Stimulated activated CD4-positive, alpha-beta T cell treated with anti-CD3 and anti-CD28 coated beads, Interleukin-1b, Interleukin-23, amount 100 ng/mL, for 24 hours (primary cell): ENCODE measurements around the gene STPG2.

Experiments
- DNase-seq, 4 experiments: peaks; one replicate each; pipeline ENCODE4 v3.0.0-alpha.2; 2020; ENCODE audit warnings: low read depth in 4 of 4, low spot score in 1 of 4

STPG2 gene

DNA sequence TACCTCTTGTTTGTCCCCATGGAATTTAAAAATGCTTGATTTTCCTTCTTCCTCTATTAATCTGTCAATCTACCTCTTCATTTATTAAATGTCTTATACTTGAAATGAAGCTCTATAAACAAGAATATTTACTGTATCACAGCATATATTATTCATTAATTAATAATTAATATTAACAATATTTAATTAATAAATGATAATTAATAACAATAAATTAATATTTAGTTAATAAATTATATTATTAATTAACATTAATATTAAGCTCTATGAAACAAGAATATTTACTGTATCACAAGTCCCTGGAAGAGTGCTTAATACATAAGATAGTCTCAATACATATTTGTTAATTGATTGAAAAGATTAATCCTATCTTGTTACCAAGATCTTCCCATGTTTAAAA is 306.6 kb downstream of the STPG2 start:
- DNase-seq = no peak

DNA sequence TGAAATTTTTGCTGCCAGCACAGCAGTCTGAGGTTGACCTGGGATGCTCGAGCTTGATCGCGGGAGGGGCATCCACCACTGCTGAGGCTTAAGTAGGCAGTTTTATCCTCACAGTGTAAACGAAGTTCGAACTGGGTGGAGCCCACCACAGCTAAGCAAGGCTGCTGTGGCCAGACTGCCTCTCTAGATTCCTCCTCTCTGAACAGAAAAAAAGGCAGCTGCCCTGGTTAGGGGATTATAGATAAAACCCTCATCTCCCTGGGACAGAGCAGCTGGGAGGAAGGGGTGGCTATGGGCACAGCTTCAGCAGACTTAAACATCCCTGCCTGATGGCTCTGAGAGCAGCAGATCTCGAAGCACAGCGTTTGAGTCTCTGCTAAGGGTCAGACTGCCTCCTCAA is 314.6 kb downstream of the STPG2 start:
- DNase-seq = no peak

DNA sequence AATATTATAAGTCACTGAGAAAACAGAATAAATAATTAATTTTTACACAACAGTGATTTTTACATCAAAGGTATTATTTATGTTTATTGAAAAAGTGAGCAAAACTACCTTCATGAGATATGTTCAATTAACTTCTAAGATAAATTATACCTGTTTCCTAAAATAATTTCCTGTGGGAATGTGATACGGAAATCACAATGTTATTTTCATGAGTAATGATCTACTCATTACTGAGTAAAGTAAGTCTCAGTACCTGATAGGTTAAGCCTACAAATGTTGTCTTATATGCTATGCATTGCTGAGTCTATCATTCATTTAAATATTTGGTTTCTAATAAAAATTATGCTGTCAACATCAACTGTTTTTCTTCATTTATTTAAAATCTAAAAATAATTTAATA is 324.0 kb downstream of the STPG2 start:
- DNase-seq = no peak

DNA sequence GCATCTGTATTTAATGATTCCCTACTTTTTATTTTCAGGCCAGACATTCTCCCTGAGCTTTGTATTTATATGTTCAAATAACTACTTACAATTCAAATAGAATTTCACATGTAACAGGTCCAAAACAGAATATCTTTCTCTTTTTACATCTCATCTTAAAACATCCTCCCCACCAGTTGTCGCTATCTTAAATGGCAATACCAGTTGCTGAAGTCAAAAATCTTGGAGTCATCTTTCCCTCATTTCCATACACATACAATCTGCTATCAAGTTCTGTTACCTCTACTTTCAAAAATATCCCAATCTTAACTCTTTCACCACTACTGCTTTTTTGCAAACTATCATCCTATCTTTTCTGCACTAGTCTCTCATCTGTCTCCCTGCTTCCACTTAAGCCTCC is 330.5 kb downstream of the STPG2 start:
- no peak for DNase-seq

DNA sequence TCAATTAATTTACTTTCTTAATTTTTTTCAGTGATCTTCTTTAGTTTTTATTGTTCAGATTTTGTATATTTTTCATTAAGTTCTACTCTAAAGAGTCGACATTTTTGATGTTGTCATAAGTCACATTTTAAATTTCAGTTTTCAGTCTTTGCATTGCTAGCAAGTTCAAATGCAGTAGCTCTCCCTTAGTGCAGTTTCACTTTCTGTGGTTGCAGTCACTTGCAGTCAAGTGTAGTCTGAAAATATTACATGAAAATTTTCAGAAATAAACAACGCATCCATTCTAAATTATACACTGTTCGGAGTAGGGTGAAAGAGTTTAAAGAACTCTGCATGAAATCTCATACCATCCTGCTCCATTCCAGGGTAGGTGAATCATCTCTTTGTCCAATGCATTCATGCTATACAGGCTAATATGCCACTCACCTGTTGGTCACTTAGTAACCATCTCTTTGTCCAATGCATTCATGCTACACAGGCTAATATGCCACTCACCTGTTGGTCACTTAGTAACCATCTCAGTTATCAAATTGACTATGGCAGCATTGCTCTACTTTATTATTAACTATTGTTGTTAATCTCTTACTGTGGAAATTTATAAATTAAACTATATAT is 356.9 kb downstream of the STPG2 start:
- DNase-seq = no peak

DNA sequence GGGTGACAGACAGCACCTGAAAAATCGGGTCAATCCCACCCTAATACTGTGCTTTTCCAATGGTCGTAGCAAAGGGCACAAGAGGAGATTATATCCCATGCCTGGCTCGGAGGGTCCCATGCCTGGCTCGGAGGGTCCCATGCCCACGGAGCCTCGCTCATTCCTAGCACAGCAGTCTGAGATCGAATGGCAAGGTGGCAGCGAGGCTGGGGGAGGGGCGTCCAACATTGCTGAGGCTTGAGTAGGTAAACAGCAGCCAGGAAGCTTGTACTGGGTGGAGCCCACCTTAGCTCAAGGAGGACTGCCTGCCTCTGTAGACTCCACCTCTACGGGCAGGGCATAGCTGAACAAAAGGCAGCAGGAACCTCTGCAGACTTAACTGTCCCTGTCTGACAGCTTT is 365.1 kb downstream of the STPG2 start:
- DNase-seq = no peak

DNA sequence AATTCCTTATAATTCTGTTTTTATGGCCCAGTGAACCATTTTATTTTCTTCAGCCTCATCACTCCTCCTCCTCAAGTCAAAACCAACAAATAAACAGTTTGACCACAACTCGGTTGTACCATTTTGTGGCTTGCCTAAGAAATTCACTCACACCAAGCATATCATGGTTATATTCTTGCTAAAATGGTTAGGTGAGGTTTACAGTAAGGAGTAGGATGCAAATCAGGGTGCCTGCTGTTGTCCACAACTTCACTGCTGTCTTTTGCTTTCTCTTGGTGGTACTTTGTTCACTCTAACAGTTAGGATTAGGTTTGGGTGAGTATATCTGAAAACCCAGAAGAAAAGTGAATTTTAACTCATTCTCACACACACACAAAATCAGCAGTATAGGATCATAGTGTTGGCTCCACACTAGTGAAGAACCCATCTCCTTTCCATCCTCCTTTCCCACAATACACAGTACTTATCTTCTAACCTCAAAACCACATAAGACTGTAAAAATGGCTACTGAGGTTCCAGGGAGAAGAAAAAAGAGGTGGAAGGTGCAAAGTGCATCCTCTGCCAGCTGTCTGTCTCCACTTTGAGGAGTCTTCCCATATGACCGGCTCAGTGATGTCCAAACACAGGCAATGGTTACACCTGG is 368.8 kb downstream of the STPG2 start:
- no peak for DNase-seq

DNA sequence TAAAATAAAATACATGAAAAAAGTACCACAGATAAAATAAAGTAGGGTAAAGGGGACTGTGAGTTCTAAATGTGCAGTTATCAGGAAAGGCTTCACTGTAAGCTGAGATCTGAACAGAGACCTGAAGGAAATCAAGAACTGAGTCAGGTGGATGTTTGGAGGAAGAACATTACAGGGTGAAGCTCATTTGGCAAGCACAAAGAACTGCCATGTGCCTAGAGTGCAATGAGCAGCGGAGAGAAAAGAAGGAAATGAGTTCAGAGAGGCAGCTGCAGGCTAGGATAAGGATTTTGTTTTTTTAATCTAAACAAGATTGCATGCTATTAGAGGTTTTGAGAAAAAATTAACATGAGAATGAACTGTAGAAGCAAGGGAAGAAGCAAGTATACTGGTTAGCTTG is 373.1 kb downstream of the STPG2 start:
- DNase-seq = no peak

DNA sequence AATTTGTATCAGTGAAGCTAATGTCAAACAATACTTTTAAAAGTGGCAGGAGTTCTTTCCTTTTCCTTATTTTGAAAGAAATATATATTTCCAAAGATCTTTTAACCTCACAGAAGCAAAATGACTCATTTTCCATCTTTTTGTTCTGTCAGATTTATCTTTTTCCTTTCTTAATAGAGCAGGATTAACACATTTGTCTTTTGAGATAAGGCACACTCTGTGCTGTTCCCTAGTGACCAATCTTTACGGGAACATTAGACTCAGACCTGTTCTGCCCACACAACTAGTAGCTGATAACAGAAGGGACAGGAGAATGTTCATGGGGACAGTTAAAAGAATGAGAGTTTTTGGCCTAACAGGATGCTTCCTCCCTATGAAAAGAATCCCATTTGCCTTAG is 381.2 kb downstream of the STPG2 start:
- DNase-seq = no peak

DNA sequence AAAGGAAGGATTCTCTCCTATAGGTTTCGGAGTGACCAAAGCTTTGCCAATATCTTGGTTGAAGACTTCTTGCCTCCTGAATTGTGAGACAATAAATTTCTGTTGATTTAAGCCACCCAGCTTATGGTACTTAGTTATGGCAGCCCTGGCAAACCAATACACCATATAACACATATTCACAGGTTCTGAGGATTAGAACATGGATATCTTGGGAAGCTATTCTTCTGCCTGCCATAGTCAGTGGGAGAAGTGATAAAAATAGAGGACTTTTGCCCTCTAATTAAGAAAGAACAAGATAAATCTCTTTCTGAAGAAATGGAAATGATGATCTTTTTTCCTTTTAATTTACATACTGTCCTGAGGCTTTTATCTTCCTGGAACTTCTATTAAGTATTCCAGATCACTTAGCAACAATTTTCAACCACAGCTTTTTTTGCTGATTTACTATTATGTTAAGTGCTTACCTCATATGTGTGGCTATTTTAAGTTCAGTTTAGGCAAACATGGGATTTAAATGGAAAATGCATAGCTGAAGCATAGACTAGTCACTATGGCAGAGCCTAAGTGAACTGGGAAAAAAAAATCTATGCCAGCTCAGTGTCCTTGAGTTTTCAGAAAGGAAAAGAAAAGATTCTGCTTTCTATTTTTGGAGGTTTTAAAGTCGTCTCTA is 381.7 kb downstream of the STPG2 start:
- DNase-seq = no peak

DNA sequence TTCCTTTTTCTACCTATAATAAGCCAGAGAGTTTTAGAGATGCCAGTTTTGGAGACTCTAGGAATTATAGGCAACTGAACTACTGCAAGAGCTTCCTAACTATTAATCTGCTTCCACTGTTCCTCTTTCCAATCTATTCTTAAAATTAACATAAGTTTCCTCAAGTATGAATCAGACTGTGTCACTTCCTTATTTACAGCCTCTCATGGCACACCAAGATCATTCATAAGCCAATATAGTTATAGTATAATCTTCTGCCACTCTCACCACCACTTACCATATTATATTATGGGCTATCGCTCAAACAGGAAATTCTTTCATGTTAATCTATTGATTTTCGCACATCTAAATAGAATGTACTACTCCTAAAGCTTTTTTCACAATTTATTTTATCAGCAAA is 383.5 kb downstream of the STPG2 start:
- DNase-seq = no peak

DNA sequence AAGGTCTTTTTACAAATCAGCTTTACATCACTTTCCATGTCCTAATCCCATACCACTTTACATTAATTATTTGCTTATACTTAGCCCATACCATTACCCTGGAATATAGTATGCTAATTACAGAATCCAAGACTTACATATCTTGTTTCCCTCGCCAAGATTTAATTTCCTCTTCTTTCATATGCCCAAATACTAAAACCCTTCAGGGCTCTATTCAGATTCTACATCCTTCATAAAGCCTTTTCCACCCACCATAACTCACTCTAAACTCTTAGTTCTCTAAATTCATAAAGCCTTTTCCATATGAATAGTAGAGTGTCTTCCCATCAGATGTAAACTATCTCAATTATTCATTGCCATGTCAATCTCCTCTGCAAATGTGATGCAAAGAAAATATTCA is 390.7 kb downstream of the STPG2 start:
- no peak for DNase-seq

DNA sequence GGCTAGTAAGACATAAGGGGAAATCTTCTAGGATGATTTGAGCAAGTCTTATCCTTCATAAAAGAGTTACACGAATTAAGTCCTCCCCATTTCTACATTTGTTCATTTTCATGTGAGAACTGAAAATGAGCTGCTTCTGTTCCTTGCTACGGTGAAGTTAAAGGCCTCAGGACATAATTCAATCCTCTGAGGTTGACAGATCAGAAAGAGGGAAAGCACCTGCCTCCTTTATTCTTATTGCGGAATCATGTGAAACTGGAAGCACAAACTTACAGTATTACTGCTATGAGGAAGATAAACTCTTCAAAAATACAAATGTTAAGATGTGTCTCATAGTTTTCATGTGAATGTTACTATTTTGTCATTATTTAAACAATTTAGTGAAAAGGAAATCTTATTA is 395.3 kb downstream of the STPG2 start:
- DNase-seq = no peak

DNA sequence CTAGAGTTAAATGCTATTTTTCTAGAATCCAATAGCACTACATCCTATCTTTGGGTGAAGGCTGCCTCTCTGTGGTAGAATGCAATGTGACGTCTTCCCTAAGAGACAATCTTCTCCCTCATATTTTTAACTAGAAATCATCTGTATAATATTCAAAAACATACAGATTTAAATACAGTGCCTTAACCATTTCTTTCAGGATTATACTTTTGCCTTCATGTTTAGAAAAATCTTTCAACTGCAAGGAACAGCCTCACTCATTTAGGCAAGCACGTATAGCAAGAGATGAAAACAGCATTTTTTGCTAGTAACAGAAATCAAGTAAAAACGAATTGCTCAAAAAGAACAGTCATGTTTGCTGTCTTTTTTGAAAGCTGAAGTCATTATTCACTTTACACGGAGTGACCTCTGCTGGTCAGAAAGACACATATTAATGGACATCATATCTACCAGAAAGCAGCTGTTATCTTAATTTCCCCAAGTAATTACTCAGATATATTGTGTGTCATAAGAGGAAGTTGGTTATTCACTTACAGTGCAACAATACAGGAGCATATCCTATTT is 422.3 kb downstream of the STPG2 start:
- DNase-seq = no peak

DNA sequence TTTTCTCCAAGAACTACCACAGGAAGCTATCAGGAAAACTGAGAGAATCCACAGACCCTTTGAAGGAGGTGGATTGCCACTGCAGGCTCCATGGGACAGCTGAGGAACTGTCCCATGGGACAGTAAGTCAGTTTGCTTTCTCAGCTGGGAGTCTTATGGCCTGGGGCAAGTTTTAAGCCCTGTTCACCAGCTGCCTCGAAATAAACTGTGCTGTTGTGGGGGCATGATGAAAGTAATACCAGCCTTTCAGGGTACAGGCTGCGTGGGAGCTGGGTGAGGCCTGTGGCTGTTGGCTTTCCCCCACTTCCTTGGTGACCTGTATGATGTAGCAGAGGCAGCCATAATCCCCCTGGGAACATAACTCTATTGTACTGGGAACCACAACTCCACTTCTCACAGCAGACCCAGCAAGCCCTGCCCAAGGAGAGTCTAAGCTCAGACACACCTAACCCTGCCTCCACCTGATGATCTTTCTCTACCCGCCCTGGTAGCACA is 452.1 kb downstream of the STPG2 start:
- no peak for DNase-seq

DNA sequence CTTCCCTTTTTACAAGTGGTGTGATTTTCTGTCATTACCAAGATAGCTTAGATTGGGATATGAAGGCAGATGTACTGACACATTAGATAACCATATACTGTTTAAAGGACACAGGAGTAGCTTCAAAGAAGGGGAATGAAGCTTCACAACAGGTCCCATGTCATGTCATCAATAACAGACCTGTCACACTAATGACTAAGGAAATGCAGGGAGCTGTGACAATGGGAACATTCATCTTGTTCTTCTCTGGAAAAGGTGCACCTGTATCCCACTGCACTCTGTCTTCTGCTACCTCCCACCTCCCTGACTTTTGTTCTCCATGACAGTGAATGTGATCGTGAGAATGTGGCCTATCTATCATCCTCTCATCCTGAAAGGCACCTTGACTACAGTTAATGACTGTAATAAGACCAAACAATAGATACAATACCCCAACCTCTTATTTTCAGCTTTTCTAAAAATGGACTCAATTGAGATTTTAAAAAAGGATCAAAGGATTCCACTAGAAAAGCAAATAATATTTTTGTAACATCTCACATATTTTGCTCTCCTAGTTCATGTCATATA is 472.5 kb downstream of the STPG2 start:
- DNase-seq = no peak

DNA sequence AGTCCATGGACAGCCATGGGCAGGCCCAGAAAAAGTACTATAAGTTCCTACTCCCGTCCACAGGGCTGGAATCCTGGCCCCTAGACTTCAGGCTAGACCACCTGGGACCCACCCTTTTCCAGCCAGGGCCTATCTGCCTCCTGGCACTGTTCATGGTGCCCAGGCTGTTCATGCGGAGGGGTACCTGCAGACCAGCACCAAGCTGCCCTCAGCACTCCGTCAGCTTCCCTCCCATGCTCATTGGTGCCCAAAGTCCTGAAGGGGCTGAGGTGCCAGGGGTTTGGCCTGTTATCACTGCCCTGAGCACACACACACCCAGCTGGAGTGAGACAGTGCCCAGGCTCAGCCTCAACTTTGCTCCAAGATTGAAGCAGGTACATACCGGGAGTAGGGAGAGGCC is 477.7 kb downstream of the STPG2 start:
- no peak for DNase-seq

DNA sequence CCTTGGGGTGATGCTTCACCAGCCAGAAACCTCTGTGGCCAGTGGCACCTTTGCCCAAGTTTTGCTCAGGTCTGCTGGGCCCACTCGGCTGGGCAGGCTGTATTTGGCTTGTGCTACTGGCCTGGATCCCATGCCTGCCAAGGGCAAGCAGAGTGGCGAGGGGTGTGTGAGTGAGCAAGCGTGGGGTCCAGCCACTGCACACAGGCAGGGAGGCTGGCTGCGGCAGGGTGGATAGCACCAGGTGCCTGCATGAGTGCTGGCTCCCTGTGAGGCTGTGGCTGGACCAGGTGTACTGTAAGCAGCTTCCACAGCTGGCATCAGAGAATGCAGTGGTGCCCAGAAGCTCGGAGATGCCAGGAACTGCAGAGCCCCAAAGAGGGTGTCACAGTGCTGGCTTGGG is 478.5 kb downstream of the STPG2 start:
- DNase-seq = no peak

DNA sequence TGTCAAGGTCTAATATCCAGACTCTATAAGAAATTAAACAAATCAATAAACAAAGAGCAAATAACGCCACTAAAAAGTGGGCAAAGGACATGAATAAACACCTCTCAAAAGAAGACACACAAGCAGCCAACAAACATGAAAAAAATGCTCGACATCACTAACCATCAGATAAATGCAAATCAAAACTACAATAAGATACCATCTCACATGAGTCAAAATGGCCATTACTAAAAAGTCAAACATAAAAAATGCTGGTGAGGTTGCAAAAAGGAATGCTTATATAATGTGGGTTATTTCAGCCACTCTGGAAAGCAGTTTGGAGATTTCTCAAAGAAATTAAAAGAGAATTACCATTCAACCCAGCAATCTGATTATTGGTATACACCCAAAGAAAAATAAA is 481.1 kb downstream of the STPG2 start:
- no peak for DNase-seq

DNA sequence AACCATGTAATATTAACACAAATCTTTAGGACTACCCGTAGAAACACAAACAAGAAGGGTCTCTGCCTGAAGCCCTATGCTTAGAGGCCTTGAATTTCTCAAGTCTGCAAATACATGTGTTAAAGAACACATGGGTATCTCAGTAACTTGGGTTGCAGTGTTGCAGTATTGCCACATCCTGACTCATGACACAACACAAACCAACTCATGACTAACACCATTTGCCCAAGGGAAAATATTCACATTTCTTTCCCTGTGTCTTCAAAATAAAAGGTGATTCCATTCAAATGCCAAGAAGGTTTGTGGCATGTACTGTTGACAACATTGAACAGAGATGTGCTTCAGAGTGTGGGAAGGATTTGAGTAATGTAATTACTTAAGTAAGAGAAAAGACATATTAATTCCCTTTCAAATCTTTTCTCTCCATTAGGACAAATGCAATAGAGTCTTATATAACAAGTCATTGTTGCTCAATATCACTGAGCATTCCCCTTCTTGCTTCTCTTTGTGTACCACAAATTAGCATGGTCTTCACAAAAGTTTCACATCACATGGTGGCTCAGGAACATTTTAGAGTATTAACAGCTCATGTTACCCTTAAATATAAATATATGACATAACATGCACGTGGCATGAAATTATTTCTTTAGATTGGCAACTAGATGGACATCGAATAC is 487.1 kb downstream of the STPG2 start:
- no peak for DNase-seq

DNA sequence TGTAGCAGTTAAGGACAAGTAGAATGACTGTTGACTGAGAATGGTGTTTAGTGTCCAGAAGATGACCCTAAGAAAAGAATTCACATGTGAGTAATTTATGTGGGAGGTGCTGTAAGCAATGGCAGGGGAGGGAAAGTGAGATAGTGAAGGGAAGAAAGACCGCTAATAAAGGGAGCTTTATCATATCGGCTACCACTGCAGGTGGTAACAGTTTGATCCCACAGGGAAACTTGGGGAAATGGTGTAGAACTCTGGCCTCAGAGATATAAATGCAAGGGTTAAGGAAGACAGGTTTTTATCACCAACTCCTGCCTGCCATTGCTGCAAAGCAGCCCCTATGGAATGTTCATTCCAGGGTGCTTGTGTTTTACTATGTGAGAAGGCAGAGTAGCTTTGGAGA is 489.6 kb downstream of the STPG2 start:
- DNase-seq = no peak
